Loucy (cell line): ENCODE data around the gene NAPSA.

Source experiments
- H2AFZ ChIP-seq: fragments of 200-600 bp; sonication (generic); 2 replicates; pipeline ENCODE4 v1.6.0; 2016; ENCODE audit warnings: antibody characterized with exemption, mild to moderate bottlenecking, low read length, moderate library complexity
- H3F3A ChIP-seq: fragments of 200-600 bp; 2 replicates; pipeline ENCODE4 v1.6.0; 2016; ENCODE audit warnings: antibody characterized with exemption, low read depth, mild to moderate bottlenecking
- H3K27me3 ChIP-seq: fragments of 200-600 bp; sonication (generic); 2 replicates; pipeline ENCODE4 v1.6.1; 2014; ENCODE audit warnings: low read length, mild to moderate bottlenecking; ENCODE audit not compliant: insufficient read depth, poor library complexity, severe bottlenecking
- H3K36me3 ChIP-seq: fragments of 200-600 bp; sonication (generic); 2 replicates; pipeline ENCODE4 v1.6.1; 2016; ENCODE audit warnings: low read length; ENCODE audit not compliant: insufficient read depth
- H3K4me1 ChIP-seq: fragments of 200-600 bp; sonication (generic); 2 replicates; pipeline ENCODE4 v1.5.1; 2014; ENCODE audit warnings: low read length, mild to moderate bottlenecking; ENCODE audit not compliant: insufficient read depth, poor library complexity, severe bottlenecking
- H3K4me2 ChIP-seq: fragments of 200-600 bp; sonication (generic); 2 replicates; pipeline ENCODE4 v1.6.0; 2014; ENCODE audit warnings: antibody characterized with exemption, low read length, low read depth, mild to moderate bottlenecking; ENCODE audit not compliant: poor library complexity, severe bottlenecking
- H3K4me3 ChIP-seq: fragments of 200-600 bp; sonication (generic); 2 replicates; pipeline ENCODE4 v1.5.1; 2014; ENCODE audit warnings: low read length, mild to moderate bottlenecking, mixed read lengths; ENCODE audit not compliant: poor library complexity, severe bottlenecking
- H3K79me2 ChIP-seq: fragments of 200-600 bp; sonication (generic); 2 replicates; pipeline ENCODE4 v1.6.1; 2014; ENCODE audit warnings: low read length; ENCODE audit not compliant: insufficient read depth
- H3K9ac ChIP-seq: fragments of 200-600 bp; sonication (generic); 2 replicates; pipeline ENCODE4 v1.6.0; 2014; ENCODE audit warnings: mild to moderate bottlenecking, low read depth, low read length, moderate library complexity; ENCODE audit not compliant: poor library complexity, severe bottlenecking
- H3K9me2 ChIP-seq: fragments of 200-600 bp; sonication (generic); replicated peaks from 2 replicates; pipeline ENCODE4 v1.6.1; 2016; ENCODE audit warnings: low read depth, low read length, mixed read lengths
- H3K9me3 ChIP-seq: fragments of 200-600 bp; sonication (generic); 2 replicates; pipeline ENCODE4 v1.6.1; 2014; ENCODE audit warnings: mild to moderate bottlenecking, antibody characterized with exemption, low read length, low read depth; ENCODE audit not compliant: insufficient read depth
- H4K20me1 ChIP-seq: fragments of 200-600 bp; sonication (generic); 2 replicates; pipeline ENCODE4 v1.6.0; 2014; ENCODE audit warnings: antibody characterized with exemption, low read length, mild to moderate bottlenecking; ENCODE audit not compliant: insufficient read depth, poor library complexity, severe bottlenecking
- EZH2phosphoT487 ChIP-seq: fragments of 200-600 bp; IDR thresholded peaks from 2 replicates; pipeline ENCODE4 v1.6.1; 2018; ENCODE audit warnings: antibody characterized with exemption, mild to moderate bottlenecking, moderate library complexity, borderline replicate concordance
- TF ChIP-seq, protein P1 (sequence below): fragments of 200-600 bp; sonication (generic); conservative IDR thresholded peaks from 2 replicates; pipeline ENCODE4 v1.5.1; 2014; ENCODE audit warnings: mild to moderate bottlenecking, antibody characterized with exemption, low read length

Gene NAPSA

DNA sequence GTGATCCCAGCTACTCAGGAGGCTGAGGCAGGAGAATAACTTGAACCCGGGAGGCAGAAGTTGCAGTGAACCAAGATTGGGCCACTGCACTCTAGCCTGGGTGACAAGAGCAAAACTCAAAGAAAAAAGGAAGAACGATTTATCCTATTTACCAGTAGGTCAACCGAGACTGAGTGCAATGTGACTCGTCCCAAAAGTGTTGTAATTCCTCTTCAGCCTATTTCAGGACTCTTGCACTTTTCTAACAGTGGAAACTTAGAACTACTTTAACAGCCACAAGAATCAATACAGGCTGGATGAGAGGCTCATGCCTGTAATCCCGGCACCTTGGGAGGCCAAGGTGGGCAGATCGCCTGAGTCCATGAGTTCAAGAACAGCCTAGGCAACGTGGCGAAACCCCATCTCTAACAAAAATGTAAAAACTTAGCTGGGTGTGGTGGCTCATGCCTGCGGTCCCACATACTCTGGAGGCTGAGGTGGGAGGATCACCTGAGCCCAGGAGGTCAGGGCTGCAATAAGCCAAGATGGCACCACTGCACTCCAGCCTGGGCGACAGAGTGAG lies 6.6 kb upstream of the NAPSA start:
- Histone ChIP-seq H2AFZ (no peak overlapping the region), H3K9me3 (no peaks in the 10 kb centered on the region), H3F3A (no peaks in the 10 kb centered on the region), H3K4me2 (no peak overlapping the region), H3K36me3 (no peaks in the 10 kb centered on the region), H4K20me1 (peaks cover 1% of the 10 kb centered on the region), H3K9me2 (no peaks in the 10 kb centered on the region), H3K27me3 (no peaks in the 10 kb centered on the region), H3K4me1 (peaks cover 3% of the 10 kb centered on the region), H3K79me2 (no peaks in the 10 kb centered on the region; the same call in 1 of the 2 replicates), H3K4me3 (no peak overlapping the region), H3K9ac (no peak overlapping the region)
- TF ChIP-seq EZH2phosphoT487: no peak
- TF ChIP-seq, protein P1, sequence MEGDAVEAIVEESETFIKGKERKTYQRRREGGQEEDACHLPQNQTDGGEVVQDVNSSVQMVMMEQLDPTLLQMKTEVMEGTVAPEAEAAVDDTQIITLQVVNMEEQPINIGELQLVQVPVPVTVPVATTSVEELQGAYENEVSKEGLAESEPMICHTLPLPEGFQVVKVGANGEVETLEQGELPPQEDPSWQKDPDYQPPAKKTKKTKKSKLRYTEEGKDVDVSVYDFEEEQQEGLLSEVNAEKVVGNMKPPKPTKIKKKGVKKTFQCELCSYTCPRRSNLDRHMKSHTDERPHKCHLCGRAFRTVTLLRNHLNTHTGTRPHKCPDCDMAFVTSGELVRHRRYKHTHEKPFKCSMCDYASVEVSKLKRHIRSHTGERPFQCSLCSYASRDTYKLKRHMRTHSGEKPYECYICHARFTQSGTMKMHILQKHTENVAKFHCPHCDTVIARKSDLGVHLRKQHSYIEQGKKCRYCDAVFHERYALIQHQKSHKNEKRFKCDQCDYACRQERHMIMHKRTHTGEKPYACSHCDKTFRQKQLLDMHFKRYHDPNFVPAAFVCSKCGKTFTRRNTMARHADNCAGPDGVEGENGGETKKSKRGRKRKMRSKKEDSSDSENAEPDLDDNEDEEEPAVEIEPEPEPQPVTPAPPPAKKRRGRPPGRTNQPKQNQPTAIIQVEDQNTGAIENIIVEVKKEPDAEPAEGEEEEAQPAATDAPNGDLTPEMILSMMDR: no peak

DNA sequence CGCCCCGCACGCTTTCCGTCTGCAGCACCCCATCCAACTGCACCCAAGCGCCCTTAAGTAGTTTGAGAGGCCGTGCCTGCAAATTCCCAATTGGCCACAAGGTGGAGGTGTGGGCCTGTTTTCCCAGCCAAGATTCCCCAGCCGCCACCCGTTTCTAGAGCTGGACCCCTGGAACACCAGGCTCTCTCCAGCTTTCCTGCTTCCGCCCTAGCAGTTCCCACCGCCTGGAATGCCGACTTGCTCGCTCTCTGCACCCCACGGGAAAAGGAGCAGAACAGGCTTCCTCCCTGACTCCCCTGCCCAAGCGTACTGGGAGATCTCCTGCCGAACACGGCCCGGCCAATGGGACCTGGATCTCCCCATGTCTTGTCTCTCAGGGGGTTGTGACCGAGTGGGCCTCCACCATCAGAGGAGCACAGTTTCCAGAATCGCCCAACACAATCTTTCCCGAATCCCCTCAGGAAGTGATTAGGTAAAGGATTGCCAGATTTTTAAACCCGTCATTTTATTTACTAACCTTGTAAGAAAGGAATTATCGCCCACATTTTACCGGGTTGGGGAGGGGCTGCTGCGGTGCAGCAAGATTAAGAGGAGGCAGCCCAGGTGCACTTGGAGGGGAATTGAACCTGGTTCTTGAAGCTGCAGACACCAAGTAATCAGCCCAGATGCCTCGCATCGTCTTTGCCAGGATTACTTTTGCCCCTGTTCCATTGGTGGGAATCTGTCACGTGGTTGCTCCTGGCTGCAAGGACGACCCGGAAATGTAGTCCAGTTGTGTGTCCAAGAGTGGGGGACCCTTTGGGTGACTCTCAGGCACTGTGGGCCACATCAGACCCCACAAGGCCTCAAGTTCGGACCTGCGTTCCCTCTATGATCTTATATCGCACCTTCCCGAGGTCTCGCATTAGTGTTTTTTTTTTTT lies 3.5 kb upstream of the NAPSA start:
- Histone ChIP-seq H3F3A (no peaks in the 10 kb centered on the region), H3K4me1 (peaks cover 5% of the 10 kb centered on the region), H4K20me1 (no peaks in the 10 kb centered on the region), H3K9me3 (no peaks in the 10 kb centered on the region), H3K27me3 (no peaks in the 10 kb centered on the region), H3K9ac (peak overlapping the region; percentile 67), H3K9me2 (no peaks in the 10 kb centered on the region), H2AFZ (peak overlapping the region; percentile 99), H3K4me3 (peak overlapping the region; percentile 73), H3K36me3 (no peaks in the 10 kb centered on the region), H3K4me2 (peak overlapping the region; percentile 84), H3K79me2 (no peaks in the 10 kb centered on the region)
- TF ChIP-seq, protein P1: peak; percentile 83
- TF ChIP-seq EZH2phosphoT487: no peak

DNA sequence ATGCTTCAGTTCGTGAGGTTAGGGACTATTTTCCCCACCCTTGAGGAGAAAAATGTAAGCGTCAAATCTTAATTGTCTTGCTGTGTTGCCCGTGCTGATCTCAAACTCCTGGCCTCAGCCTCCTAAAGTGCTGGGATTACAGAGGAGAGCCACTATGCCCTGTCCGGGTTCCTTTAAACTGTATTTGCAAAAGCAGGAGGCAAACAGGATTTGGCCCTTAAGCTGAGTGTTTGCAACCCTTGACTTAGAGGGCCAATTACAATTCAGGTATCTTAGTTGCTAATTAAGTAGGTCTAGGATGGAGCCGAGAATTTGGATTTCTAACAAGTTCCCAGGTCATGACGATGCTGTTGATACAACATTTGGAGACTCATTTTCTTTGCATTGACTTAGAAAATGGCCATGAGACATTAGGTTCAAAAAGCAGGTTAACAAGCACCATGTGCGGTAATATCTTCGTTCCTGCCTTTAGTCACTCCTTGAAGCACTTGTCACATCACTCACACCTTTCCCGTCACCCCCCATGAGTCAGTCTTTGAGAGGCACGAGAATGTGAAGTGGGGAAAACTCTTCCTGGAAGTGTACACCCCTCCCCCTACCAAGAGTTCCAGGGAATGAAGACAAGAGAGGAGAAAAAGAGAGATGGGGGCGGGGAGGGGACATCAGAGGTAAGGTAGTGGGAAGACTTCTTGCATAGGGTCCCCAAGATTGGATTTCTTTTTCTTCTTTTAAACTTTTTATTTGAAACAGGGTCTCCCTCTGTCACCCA lies 2.6 kb downstream of the NAPSA start:
- peaks cover 9% of the 10 kb centered on the region for H3K4me1 ChIP-seq
- TF ChIP-seq, protein P1: no peak
- TF ChIP-seq EZH2phosphoT487: no peak

More for the DNA sequence above, 2.6 kb downstream of the NAPSA start:
- Histone ChIP-seq H4K20me1 (no peaks in the 10 kb centered on the region), H2AFZ (no peak overlapping the region), H3K9me3 (no peaks in the 10 kb centered on the region), H3K4me3 (no peak overlapping the region), H3K27me3 (no peaks in the 10 kb centered on the region), H3K9ac (no peak overlapping the region), H3K9me2 (no peaks in the 10 kb centered on the region), H3K36me3 (no peaks in the 10 kb centered on the region), H3K79me2 (no peaks in the 10 kb centered on the region), H3F3A (no peaks in the 10 kb centered on the region), H3K4me2 (no peak overlapping the region)
